ENCODE measurements around the gene COX14. TPM values are rescaled to one million over a fixed set of nuclear protein-coding genes. Genes with fewer than 3 reads are reported as not detected.
A peak's percentile ranks its signal among the peaks of the same experiment; 100 is the strongest.

COX14 gene
- total RNA-seq, 6 donors from 2014 or later = 22.0 to 98.2 (median 71.8) TPM

- H3K27ac ChIP-seq = no peak overlapping the region
- H3K9me3 ChIP-seq = no peaks in the 10 kb centered on the region
- H3K4me1 ChIP-seq = peaks cover 0 to 15% (median 9%) of the 10 kb centered on the region in 4 donors
- DNase-seq (no peak), ATAC-seq (ENCODE audit: low FRiP score in 2 of 2) (no peak)
- no peak overlapping the region for H3K4me3 ChIP-seq
- 72 to 86% methylated on average over 5 to 7 of the region's 7 CpGs for WGBS, 2 donors
- no peak for TF ChIP-seq POLR2AphosphoS5 (IDR thresholded peaks at IDR 0.05)
- no peak for TF ChIP-seq CTCF (IDR thresholded peaks at IDR 0.05)
- TF ChIP-seq POLR2A (IDR thresholded peaks at IDR 0.05) = no peak
- TF ChIP-seq EP300 (IDR thresholded peaks at IDR 0.05) = no peak
- no peaks in the 10 kb centered on the region for H3K27me3 ChIP-seq
- H3K36me3 ChIP-seq = no peaks in the 10 kb centered on the region
Measured at GRCh38 chr12:50073206-50073605, 38.8 kb upstream of the COX14 start.

GRCh38 chr12:50073712-50074111 is 38.3 kb upstream of the COX14 start:
- Histone ChIP-seq H3K27me3 (no peaks in the 10 kb centered on the region), H3K36me3 (no peaks in the 10 kb centered on the region), H3K4me1 (peaks cover 0 to 15% (median 9%) of the 10 kb centered on the region in 4 donors), H3K27ac (no peak overlapping the region), H3K9me3 (no peaks in the 10 kb centered on the region), H3K4me3 (no peak overlapping the region)
- DNase-seq (no peak), ATAC-seq (ENCODE audit: low FRiP score in 2 of 2) (no peak)
- WGBS, 2 donors = 85 to 94% methylated on average over 4 to 10 of the region's 10 CpGs
- TF ChIP-seq POLR2A (IDR thresholded peaks at IDR 0.05) = no peak
- no peak for TF ChIP-seq EP300 (IDR thresholded peaks at IDR 0.05)
- no peak for TF ChIP-seq CTCF (IDR thresholded peaks at IDR 0.05)
- no peak for TF ChIP-seq POLR2AphosphoS5 (IDR thresholded peaks at IDR 0.05)

GRCh38 chr12:50074936-50075807 is 36.9 kb upstream of the COX14 start:
- Histone ChIP-seq H3K27ac (no peak overlapping the region), H3K9me3 (no peaks in the 10 kb centered on the region)
- TF ChIP-seq CTCF (IDR thresholded peaks at IDR 0.05) = peak; percentile 90 to 97 (median 92)
- TF ChIP-seq POLR2AphosphoS5 (IDR thresholded peaks at IDR 0.05) = no peak

GRCh38 chr12:50075808-50076170 is 36.2 kb upstream of the COX14 start:
- Histone ChIP-seq H3K4me1 (peaks cover 0 to 9% (median 3%) of the 10 kb centered on the region in 4 donors), H3K9me3 (no peaks in the 10 kb centered on the region), H3K27me3 (no peaks in the 10 kb centered on the region), H3K27ac (no peak overlapping the region), H3K4me3 (no peak overlapping the region), H3K36me3 (no peaks in the 10 kb centered on the region)
- WGBS, 2 donors = 86 to 100% methylated on average over 1 of the region's 1 CpG
- DNase-seq = no peak
- TF ChIP-seq CTCF (IDR thresholded peaks at IDR 0.05) = no peak
- no peak for TF ChIP-seq EP300 (IDR thresholded peaks at IDR 0.05)
- TF ChIP-seq POLR2A (IDR thresholded peaks at IDR 0.05) = no peak
- TF ChIP-seq POLR2AphosphoS5 (IDR thresholded peaks at IDR 0.05) = no peak
- no peak for ATAC-seq (ENCODE audit: low FRiP score in 2 of 2)

More at GRCh38 chr12:50074936-50075807, 36.9 kb upstream of the COX14 start:
- Histone ChIP-seq H3K4me3 (no peak overlapping the region), H3K27me3 (no peaks in the 10 kb centered on the region), H3K36me3 (no peaks in the 10 kb centered on the region), H3K4me1 (peaks cover 0 to 15% (median 8%) of the 10 kb centered on the region in 4 donors)
- WGBS, 2 donors = 5% methylated on average over 8 to 9 of the region's 9 CpGs
- DNase-seq (peak in 1 of 2 donors; percentile 86), ATAC-seq (ENCODE audit: low FRiP score in 2 of 2) (peak; percentile 90 to 91)
